Suprapubic skin (tissue), 4 donors: ENCODE measurements around the gene CSGALNACT2. TPM values are rescaled to one million over a fixed set of nuclear protein-coding genes. Genes with fewer than 3 reads are reported as not detected.

ENCODE experiments used
- DNase-seq, 2 donors: peaks; one replicate each; pipeline ENCODE4 v3.0.0-alpha.2; 2019; ENCODE audit warnings: low spot score in 2 of 2
- H3K27ac ChIP-seq: fragments of 200-600 bp; sonication (generic); one replicate; pipeline ENCODE4 v1.5.1; 2019
- H3K27me3 ChIP-seq: fragments of 200-600 bp; sonication (generic); one replicate; pipeline ENCODE4 v1.5.1; 2019
- H3K36me3 ChIP-seq: fragments of 200-600 bp; sonication (generic); one replicate; pipeline ENCODE4 v1.5.1; 2019
- H3K4me1 ChIP-seq: fragments of 200-600 bp; sonication (generic); one replicate; pipeline ENCODE4 v1.5.1; 2019
- H3K4me3 ChIP-seq: fragments of 200-600 bp; sonication (generic); one replicate; pipeline ENCODE4 v1.5.1; 2019; ENCODE audit warnings: mild to moderate bottlenecking
- H3K9me3 ChIP-seq: fragments of 200-600 bp; sonication (generic); one replicate; pipeline ENCODE4 v1.5.1; 2019
- EP300 ChIP-seq: sonication (generic); formaldehyde crosslinking; IDR thresholded peaks from one replicate; pipeline ENCODE4 v1.6.1; 2017; ENCODE audit warnings: antibody characterized with exemption
- POLR2A ChIP-seq, 2 donors: fragments of 450-650 bp; IDR thresholded peaks; one replicate each; pipeline ENCODE4 v1.6.1; 2017; ENCODE audit warnings: antibody characterized with exemption in 2 of 2, mild to moderate bottlenecking in 2 of 2, moderate library complexity in 2 of 2
- POLR2AphosphoS5 ChIP-seq, 3 donors: sonication (generic); formaldehyde crosslinking; IDR thresholded peaks; one replicate each; pipeline ENCODE4 v1.6.1; 2017; ENCODE audit warnings: antibody characterized with exemption in 3 of 3
- WGBS: methylation state at CpG from one replicate; pipeline ENCODE4 v1.1.5; 2018; 5-methylcytosine and 5-hydroxymethylcytosine counted together
- total RNA-seq, 4 donors: library from RNA; depleted of rRNA; stranded (reverse); fragments of >200 nt; gene quantifications; one replicate each; pipeline ENCODE4 v1.1.0, GENCODE V29; 2016
- TF ChIP-seq, protein P1 (sequence below), 2 donors: fragments of 200-600 bp in 1 of 2; fragments of 450-650 bp in 1 of 2; sonication (generic) in 1 of 2; IDR thresholded peaks; one replicate each; pipeline ENCODE4 v1.5.1; 2016 to 2019; ENCODE audit warnings: antibody characterized with exemption in 2 of 2, mild to moderate bottlenecking in 1 of 2, moderate library complexity in 1 of 2

CSGALNACT2 gene
- total RNA-seq, 4 donors from 2014 or later: 10.1 to 15.5 (median 13.9) TPM

GRCh38 chr10:43127442-43127841 is 10.8 kb upstream of the CSGALNACT2 start:
- WGBS: 74% methylated on average over 9 of the region's 9 CpGs
- no peaks in the 10 kb centered on the region for H3K9me3 ChIP-seq
- H3K27me3 ChIP-seq: no peaks in the 10 kb centered on the region
- no peak for DNase-seq
- no peaks in the 10 kb centered on the region for H3K36me3 ChIP-seq
- no peak overlapping the region for H3K27ac ChIP-seq
- TF ChIP-seq POLR2AphosphoS5 (IDR thresholded peaks at IDR 0.05) (no peak), EP300 (no peak), POLR2A (IDR thresholded peaks at IDR 0.05) (no peak)
- TF ChIP-seq, protein P1, sequence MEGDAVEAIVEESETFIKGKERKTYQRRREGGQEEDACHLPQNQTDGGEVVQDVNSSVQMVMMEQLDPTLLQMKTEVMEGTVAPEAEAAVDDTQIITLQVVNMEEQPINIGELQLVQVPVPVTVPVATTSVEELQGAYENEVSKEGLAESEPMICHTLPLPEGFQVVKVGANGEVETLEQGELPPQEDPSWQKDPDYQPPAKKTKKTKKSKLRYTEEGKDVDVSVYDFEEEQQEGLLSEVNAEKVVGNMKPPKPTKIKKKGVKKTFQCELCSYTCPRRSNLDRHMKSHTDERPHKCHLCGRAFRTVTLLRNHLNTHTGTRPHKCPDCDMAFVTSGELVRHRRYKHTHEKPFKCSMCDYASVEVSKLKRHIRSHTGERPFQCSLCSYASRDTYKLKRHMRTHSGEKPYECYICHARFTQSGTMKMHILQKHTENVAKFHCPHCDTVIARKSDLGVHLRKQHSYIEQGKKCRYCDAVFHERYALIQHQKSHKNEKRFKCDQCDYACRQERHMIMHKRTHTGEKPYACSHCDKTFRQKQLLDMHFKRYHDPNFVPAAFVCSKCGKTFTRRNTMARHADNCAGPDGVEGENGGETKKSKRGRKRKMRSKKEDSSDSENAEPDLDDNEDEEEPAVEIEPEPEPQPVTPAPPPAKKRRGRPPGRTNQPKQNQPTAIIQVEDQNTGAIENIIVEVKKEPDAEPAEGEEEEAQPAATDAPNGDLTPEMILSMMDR (IDR thresholded peaks at IDR 0.05): no peak
- no peak overlapping the region for H3K4me3 ChIP-seq
- peaks cover 7% of the 10 kb centered on the region for H3K4me1 ChIP-seq

DNA sequence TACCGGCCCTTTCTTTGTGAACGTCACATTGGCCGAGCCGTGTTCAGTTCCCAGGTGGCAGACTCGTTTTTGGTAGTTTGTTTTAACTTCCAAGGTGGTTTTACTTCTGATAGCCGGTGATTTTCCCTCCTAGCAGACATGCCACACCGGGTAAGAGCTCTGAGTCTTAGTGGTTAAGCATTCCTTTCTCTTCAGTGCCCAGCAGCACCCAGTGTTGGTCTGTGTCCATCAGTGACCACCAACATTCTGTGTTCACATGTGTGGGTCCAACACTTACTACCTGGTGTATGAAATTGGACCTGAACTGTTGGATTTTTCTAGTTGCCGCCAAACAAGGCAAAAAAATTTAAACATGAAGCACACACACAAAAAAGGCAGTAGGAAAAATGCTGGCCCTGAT is 9.9 kb upstream of the CSGALNACT2 start:
- no peak for DNase-seq
- no peak overlapping the region for H3K27ac ChIP-seq
- H3K4me1 ChIP-seq: peaks cover 7% of the 10 kb centered on the region
- no peaks in the 10 kb centered on the region for H3K27me3 ChIP-seq
- no peak for TF ChIP-seq POLR2A (IDR thresholded peaks at IDR 0.05)
- H3K36me3 ChIP-seq: no peaks in the 10 kb centered on the region
- H3K4me3 ChIP-seq: no peak overlapping the region
- 92% methylated on average over 8 of the region's 8 CpGs for WGBS
- H3K9me3 ChIP-seq: no peaks in the 10 kb centered on the region

GRCh38 chr10:43128958-43129706 is 9.1 kb upstream of the CSGALNACT2 start:
- H3K27ac ChIP-seq: peak overlapping the region; percentile 63
- no peak overlapping the region for H3K4me3 ChIP-seq
- TF ChIP-seq EP300: no peak
- TF ChIP-seq, protein P1 (IDR thresholded peaks at IDR 0.05): no peak
- WGBS: 60% methylated on average over 5 of the region's 6 CpGs
- H3K9me3 ChIP-seq: no peaks in the 10 kb centered on the region
- H3K36me3 ChIP-seq: no peaks in the 10 kb centered on the region
- no peaks in the 10 kb centered on the region for H3K27me3 ChIP-seq
- H3K4me1 ChIP-seq: peaks cover 7% of the 10 kb centered on the region
- no peak for DNase-seq

GRCh38 chr10:43130770-43131171 is 7.5 kb upstream of the CSGALNACT2 start:
- Histone ChIP-seq H3K27me3 (no peaks in the 10 kb centered on the region), H3K9me3 (no peaks in the 10 kb centered on the region), H3K27ac (no peak overlapping the region), H3K36me3 (no peaks in the 10 kb centered on the region), H3K4me1 (peaks cover 7% of the 10 kb centered on the region), H3K4me3 (no peak overlapping the region)
- 61% methylated on average over 18 of the region's 18 CpGs for WGBS
- DNase-seq: no peak
- no peak for TF ChIP-seq POLR2AphosphoS5 (IDR thresholded peaks at IDR 0.05)
- no peak for TF ChIP-seq EP300
- TF ChIP-seq, protein P1 (IDR thresholded peaks at IDR 0.05): no peak
- no peak for TF ChIP-seq POLR2A (IDR thresholded peaks at IDR 0.05)

DNA sequence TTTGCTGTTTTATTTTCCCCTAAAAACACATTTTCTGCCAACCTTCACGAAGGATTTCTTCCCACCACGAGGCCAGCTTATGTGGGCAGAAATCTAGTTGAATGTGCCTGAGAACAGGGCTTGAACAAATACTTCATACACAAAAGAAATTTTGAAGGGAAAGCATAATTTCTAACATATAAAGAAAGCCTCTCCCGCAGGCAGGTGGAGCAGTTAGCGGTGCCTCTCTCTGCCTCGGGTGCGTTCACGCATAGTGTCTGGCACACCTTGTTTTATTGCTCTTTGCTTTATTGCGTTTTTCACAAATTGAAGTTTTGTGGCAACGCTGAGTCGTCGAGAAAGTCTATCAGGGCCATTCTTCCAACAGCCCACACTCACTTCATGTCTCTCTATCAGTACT is 7.0 kb upstream of the CSGALNACT2 start:
- H3K36me3 ChIP-seq: no peaks in the 10 kb centered on the region
- peaks cover 7% of the 10 kb centered on the region for H3K4me1 ChIP-seq
- no peak overlapping the region for H3K27ac ChIP-seq
- H3K9me3 ChIP-seq: no peaks in the 10 kb centered on the region
- no peaks in the 10 kb centered on the region for H3K27me3 ChIP-seq
- 74% methylated on average over 11 of the region's 11 CpGs for WGBS
- no peak overlapping the region for H3K4me3 ChIP-seq
- TF ChIP-seq POLR2A (IDR thresholded peaks at IDR 0.05): no peak
- TF ChIP-seq EP300: no peak
- TF ChIP-seq, protein P1 (IDR thresholded peaks at IDR 0.05): no peak
- TF ChIP-seq POLR2AphosphoS5 (IDR thresholded peaks at IDR 0.05): no peak
- no peak for DNase-seq

GRCh38 chr10:43131906-43132305 is 6.3 kb upstream of the CSGALNACT2 start:
- no peak for DNase-seq
- no peaks in the 10 kb centered on the region for H3K9me3 ChIP-seq
- H3K27ac ChIP-seq: no peak overlapping the region
- WGBS: 89% methylated on average over 5 of the region's 6 CpGs
- H3K36me3 ChIP-seq: no peaks in the 10 kb centered on the region
- H3K27me3 ChIP-seq: no peaks in the 10 kb centered on the region
- H3K4me1 ChIP-seq: peaks cover 12% of the 10 kb centered on the region
- TF ChIP-seq POLR2A (IDR thresholded peaks at IDR 0.05) (no peak), POLR2AphosphoS5 (IDR thresholded peaks at IDR 0.05) (no peak), EP300 (no peak)
- TF ChIP-seq, protein P1 (IDR thresholded peaks at IDR 0.05): no peak
- H3K4me3 ChIP-seq: no peak overlapping the region
